ENCODE results near the gene UBD.

Gene UBD

DNA sequence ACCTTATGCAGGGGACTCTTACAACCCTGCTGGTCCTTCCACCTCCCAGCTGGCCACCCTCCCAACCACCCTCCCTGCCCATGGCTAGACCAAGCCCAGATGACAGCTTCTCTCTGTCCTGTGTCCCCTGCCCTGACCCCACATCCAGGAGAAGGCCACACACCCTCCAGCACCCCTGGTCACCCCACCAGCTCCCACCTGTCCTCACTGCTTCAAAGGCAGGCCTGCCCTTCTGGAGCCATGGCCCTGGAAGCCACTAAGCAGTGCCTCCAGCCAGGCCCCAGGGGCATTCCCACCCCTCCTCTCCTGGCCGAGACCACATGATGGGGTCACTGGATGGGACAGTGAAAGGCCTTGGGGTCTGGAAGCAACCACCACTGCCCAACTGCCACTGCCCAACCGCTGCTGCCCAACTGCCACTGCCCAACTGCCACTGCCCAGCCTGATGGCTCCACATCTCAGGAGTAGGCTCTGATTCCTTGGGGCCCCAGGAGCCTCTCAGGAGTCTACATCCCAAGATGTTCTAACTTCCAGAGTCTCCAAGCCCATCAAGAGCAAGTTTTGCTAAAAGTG lies 30.5 kb downstream of the UBD start:
- H3K36me3 ChIP-seq (ENCODE audit: control insufficient read depth, low read depth, low read length): no peaks in the 10 kb centered on the region
- H3K4me3 ChIP-seq (ENCODE audit: low read length): no peak overlapping the region
- no peak overlapping the region for H3K9ac ChIP-seq (ENCODE audit: low read length)
- H3K27me3 ChIP-seq (ENCODE audit: control insufficient read depth, insufficient read depth, low read length): no peaks in the 10 kb centered on the region
- H3K27ac ChIP-seq (ENCODE audit: low read length): no peak overlapping the region
- peaks cover 14% of the 10 kb centered on the region for H3K4me1 ChIP-seq (ENCODE audit: control insufficient read depth, low read depth, low read length)
- H3K9me3 ChIP-seq (ENCODE audit: control insufficient read depth, low read depth, low read length): no peaks in the 10 kb centered on the region

DNA sequence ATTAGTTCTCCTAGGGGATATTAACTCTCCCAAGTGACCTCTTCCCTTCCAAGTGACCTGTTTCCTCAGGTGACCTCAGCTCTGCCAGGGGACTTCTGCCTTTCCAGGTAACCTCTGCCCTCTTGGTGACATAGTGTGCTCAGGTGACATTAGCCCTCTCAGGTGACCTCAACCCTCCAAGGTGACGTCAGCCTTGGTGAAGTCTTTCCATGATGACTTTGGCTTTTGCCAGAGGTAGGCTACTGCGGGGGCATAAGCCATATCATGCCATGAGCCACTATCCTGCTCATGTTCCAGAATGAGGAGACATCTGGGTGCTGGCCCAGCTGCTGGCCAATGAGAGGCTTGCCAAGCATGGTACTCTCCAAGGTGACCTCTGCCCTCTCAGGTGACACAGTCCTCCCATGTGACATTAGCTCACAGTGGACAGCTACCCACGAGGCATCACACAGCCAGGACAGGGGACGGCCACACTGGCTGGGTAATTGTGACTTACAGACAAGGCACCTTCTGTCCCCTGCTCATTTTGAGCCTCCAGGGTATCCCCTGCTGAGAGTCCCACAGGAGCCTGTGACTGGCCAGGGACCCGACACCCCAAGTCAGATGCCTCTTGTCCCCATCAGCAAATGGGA lies 31.1 kb downstream of the UBD start:
- H3K9ac ChIP-seq (ENCODE audit: low read length): no peak overlapping the region
- H3K36me3 ChIP-seq (ENCODE audit: control insufficient read depth, low read depth, low read length): no peaks in the 10 kb centered on the region
- no peak overlapping the region for H3K27ac ChIP-seq (ENCODE audit: low read length)
- H3K27me3 ChIP-seq (ENCODE audit: control insufficient read depth, insufficient read depth, low read length): no peaks in the 10 kb centered on the region
- peaks cover 2% of the 10 kb centered on the region for H3K9me3 ChIP-seq (ENCODE audit: control insufficient read depth, low read depth, low read length)
- H3K4me1 ChIP-seq (ENCODE audit: control insufficient read depth, low read depth, low read length): peaks cover 14% of the 10 kb centered on the region
- no peak overlapping the region for H3K4me3 ChIP-seq (ENCODE audit: low read length)

DNA sequence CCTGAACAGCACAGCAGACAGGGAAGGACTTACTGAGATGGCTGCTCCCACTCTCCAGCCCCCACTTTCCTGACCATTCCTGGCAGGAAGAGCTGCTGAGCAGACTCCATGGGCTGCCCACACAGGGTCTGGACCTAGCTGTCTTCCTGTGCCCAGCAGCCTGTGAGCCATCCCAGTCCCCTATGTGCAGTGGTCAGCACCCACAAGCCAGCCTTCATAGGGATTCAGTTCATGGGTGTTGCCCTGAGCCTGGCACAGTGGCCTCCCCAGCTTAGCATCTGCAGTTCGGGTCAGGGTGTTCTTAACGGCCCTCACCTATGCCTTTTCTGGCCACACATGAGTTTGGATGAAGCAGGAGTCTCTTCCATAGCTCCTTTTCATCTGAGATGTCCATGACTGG lies 32.0 kb downstream of the UBD start:
- H3K27me3 ChIP-seq (ENCODE audit: control insufficient read depth, insufficient read depth, low read length): no peaks in the 10 kb centered on the region
- H3K4me1 ChIP-seq (ENCODE audit: control insufficient read depth, low read depth, low read length): peaks cover 14% of the 10 kb centered on the region
- no peak overlapping the region for H3K27ac ChIP-seq (ENCODE audit: low read length)
- H3K36me3 ChIP-seq (ENCODE audit: control insufficient read depth, low read depth, low read length): no peaks in the 10 kb centered on the region
- H3K4me3 ChIP-seq (ENCODE audit: low read length): no peak overlapping the region
- no peak overlapping the region for H3K9ac ChIP-seq (ENCODE audit: low read length)
- H3K9me3 ChIP-seq (ENCODE audit: control insufficient read depth, low read depth, low read length): peaks cover 10% of the 10 kb centered on the region

DNA sequence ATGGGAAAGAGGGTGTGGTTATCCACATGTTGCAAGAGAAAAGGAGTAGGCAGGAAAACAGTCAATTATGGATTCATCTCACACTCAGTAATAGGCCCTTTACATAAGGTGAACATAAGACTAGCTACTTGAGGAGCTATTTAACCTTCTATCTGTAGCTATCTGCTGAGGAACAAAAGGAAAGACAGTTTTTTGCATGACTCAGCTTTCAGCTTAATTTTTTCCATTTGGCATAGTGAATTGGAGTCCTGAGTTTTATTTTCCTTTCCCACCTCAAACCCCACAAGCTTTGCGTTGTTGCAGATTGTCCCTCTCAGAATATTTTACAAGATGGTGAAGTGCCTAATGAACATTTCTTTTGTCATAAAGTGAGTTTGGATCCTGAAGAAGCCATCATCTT lies 32.4 kb downstream of the UBD start:
- no peaks in the 10 kb centered on the region for H3K27me3 ChIP-seq (ENCODE audit: control insufficient read depth, insufficient read depth, low read length)
- no peak overlapping the region for H3K27ac ChIP-seq (ENCODE audit: low read length)
- no peaks in the 10 kb centered on the region for H3K36me3 ChIP-seq (ENCODE audit: control insufficient read depth, low read depth, low read length)
- no peak overlapping the region for H3K4me3 ChIP-seq (ENCODE audit: low read length)
- no peak overlapping the region for H3K9ac ChIP-seq (ENCODE audit: low read length)
- H3K4me1 ChIP-seq (ENCODE audit: control insufficient read depth, low read depth, low read length): peaks cover 14% of the 10 kb centered on the region
- H3K9me3 ChIP-seq (ENCODE audit: control insufficient read depth, low read depth, low read length): peaks cover 10% of the 10 kb centered on the region

DNA sequence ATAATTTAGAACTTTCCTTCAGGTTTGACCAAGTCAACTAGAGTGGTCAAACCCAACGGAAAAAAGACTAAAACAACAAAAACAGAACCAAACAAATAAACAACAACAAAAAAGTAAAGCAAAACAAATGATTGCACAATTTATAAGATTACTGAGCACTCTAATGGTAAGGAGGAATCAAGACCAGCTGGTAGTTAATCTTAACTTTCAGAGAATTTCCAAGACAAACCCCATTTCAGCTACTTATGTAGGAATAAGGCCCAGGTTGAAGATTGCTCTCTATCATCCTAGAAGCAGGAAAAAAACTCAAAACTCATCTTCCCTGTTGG lies 34.3 kb downstream of the UBD start:
- Histone ChIP-seq H3K4me1 (ENCODE audit: control insufficient read depth, low read depth, low read length) (peaks cover 14% of the 10 kb centered on the region), H3K9ac (ENCODE audit: low read length) (no peak overlapping the region), H3K9me3 (ENCODE audit: control insufficient read depth, low read depth, low read length) (peaks cover 10% of the 10 kb centered on the region), H3K27me3 (ENCODE audit: control insufficient read depth, insufficient read depth, low read length) (no peaks in the 10 kb centered on the region), H3K27ac (ENCODE audit: low read length) (peak overlapping the region; percentile 21), H3K4me3 (ENCODE audit: low read length) (peak overlapping the region; percentile 31), H3K36me3 (ENCODE audit: control insufficient read depth, low read depth, low read length) (no peaks in the 10 kb centered on the region)

DNA sequence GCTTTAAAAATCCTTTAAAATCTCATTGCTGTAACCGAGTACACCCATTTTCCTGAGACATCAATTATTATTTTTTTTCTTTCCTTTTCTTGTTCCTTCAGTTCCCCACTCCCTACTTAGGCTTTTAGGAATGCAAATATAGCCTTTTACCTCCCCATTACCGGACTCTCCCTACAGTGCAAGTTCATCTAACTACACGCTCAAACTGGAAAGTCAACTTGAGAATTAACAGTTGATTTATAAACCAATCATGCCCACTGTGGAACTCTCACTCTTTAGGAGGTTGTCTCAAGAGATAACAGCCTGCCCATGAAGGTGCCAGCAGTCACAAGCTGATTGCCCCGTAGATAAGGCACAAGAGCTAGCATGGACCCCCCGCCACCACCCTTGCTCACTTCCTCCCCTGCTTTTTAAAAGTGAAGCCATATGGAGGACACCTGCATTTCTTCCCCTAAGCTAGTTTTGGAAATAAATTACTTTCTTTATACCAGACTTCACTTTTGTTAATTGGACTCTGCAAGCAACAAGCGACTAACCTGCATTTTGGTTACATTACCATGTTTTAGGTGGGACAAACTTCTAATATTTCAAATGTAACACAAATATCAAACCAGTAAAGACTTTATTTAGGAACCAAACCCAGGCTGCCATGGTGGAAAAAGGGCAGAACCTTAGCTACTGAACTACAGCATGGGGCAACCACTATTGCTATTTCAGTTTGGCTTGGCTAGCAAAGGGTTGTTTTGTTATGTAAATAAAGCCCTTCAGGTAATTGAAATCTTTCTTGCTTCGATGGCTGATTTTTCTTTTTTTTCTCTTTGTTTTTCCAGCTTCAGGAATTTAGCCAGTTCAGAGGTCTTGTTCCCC lies 34.9 kb downstream of the UBD start:
- no peak overlapping the region for H3K27ac ChIP-seq (ENCODE audit: low read length)
- H3K27me3 ChIP-seq (ENCODE audit: control insufficient read depth, insufficient read depth, low read length): no peaks in the 10 kb centered on the region
- peak overlapping the region; percentile 31 for H3K4me3 ChIP-seq (ENCODE audit: low read length)
- H3K9ac ChIP-seq (ENCODE audit: low read length): no peak overlapping the region
- H3K36me3 ChIP-seq (ENCODE audit: control insufficient read depth, low read depth, low read length): no peaks in the 10 kb centered on the region
- peaks cover 10% of the 10 kb centered on the region for H3K9me3 ChIP-seq (ENCODE audit: control insufficient read depth, low read depth, low read length)
- peaks cover 14% of the 10 kb centered on the region for H3K4me1 ChIP-seq (ENCODE audit: control insufficient read depth, low read depth, low read length)

DNA sequence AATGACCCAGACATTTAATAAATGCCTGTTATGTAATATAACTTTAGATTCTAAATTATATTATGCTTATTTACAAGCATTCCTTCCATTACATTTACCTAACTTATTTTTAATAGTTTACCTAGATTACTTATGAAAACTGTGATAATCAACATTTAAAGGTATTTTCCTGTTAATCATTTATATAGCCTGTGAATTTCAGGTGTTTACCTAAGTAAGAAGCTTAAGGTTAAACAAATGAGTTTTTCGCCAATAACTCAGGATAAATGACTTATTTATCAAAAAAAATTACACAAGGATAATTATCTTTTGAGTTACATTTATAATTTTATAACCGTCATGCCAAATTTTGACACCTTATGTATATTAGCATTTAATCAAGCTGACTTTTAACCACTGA lies 35.5 kb downstream of the UBD start:
- no peak overlapping the region for H3K27ac ChIP-seq (ENCODE audit: low read length)
- peaks cover 14% of the 10 kb centered on the region for H3K4me1 ChIP-seq (ENCODE audit: control insufficient read depth, low read depth, low read length)
- no peak overlapping the region for H3K9ac ChIP-seq (ENCODE audit: low read length)

DNA sequence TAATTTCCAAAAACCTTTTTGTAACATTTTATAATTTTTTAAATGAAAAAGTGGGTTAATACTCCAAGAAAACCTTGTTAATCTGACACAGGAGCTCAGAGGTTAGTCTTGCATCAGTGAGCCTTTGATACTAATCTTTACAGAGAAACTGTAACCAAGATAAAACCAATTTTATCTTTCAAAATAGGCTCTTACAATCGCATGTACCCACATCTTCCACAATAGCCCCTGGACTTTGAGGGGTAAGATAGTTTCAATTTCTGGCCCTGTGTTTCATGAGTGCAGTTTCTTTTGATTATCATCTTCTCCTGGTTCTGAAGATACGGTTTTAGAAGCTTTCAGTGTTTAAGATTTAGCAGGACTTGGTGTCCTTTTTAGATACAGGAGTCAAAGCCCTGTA lies 37.3 kb downstream of the UBD start:
- Histone ChIP-seq H3K27ac (ENCODE audit: low read length) (no peak overlapping the region), H3K36me3 (ENCODE audit: control insufficient read depth, low read depth, low read length) (no peaks in the 10 kb centered on the region), H3K9ac (ENCODE audit: low read length) (no peak overlapping the region), H3K4me3 (ENCODE audit: low read length) (no peak overlapping the region), H3K27me3 (ENCODE audit: control insufficient read depth, insufficient read depth, low read length) (no peaks in the 10 kb centered on the region), H3K9me3 (ENCODE audit: control insufficient read depth, low read depth, low read length) (peaks cover 10% of the 10 kb centered on the region), H3K4me1 (ENCODE audit: control insufficient read depth, low read depth, low read length) (peaks cover 14% of the 10 kb centered on the region)

More for the DNA sequence above, 35.5 kb downstream of the UBD start:
- no peaks in the 10 kb centered on the region for H3K27me3 ChIP-seq (ENCODE audit: control insufficient read depth, insufficient read depth, low read length)
- H3K4me3 ChIP-seq (ENCODE audit: low read length): no peak overlapping the region
- H3K36me3 ChIP-seq (ENCODE audit: control insufficient read depth, low read depth, low read length): no peaks in the 10 kb centered on the region
- H3K9me3 ChIP-seq (ENCODE audit: control insufficient read depth, low read depth, low read length): peaks cover 10% of the 10 kb centered on the region

DNA sequence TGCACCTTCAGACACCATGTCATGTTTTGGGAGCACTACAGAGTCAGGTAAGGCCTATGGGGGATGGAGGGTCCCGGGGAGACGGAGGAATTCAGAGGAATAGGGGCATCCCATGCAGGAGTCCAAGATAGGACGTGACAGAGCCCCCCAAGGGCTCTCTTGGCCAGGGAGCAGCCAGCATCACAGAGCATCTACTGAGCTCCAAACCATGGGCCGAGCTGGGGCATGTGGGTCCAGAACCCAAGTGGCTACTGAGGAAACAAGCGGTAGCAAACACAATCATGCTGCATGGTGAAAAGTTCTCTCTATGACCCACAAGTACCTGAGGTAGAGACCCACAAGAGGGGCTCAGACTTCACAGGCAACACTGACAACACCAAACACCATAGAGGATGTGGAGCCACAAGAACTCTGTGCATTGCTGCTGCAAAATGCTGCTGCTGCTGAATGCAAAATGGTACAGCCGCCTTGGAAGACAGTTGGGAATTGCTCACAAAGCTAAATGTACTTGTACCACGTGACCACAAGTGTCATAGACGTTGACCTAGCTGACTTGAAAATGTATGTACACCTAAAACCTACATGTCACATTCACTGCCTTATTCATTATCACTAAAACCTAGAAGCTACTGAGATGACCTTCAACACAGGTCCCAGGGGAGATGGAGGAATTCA lies 38.4 kb downstream of the UBD start:
- H3K4me3 ChIP-seq (ENCODE audit: low read length): no peak overlapping the region

DNA sequence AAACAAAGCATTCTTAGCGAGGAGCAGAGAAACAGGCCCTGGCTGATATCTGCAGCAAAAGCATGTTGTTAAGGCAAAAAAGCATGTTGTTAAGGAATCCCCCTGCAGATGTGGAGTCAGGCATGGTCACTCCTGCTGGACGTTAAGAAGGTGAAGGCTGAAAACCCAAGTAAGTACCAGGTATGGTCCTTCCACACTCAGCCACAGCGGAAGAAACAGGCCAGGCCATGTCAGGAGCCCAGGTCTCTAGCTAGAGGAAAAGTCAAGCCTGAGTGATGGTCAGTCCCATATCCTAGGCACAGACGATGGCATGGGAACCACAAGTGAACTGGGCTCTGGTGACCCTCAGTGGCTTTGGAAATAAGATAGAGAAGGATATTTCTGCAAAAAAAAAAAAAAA lies 39.3 kb downstream of the UBD start:
- Histone ChIP-seq H3K27me3 (ENCODE audit: control insufficient read depth, insufficient read depth, low read length) (no peaks in the 10 kb centered on the region), H3K9ac (ENCODE audit: low read length) (no peak overlapping the region), H3K9me3 (ENCODE audit: control insufficient read depth, low read depth, low read length) (peaks cover 10% of the 10 kb centered on the region), H3K36me3 (ENCODE audit: control insufficient read depth, low read depth, low read length) (no peaks in the 10 kb centered on the region), H3K4me1 (ENCODE audit: control insufficient read depth, low read depth, low read length) (peaks cover 9% of the 10 kb centered on the region), H3K27ac (ENCODE audit: low read length) (no peak overlapping the region), H3K4me3 (ENCODE audit: low read length) (no peak overlapping the region)

More for the DNA sequence above, 38.4 kb downstream of the UBD start:
- Histone ChIP-seq H3K27me3 (ENCODE audit: control insufficient read depth, insufficient read depth, low read length) (no peaks in the 10 kb centered on the region), H3K9ac (ENCODE audit: low read length) (no peak overlapping the region), H3K9me3 (ENCODE audit: control insufficient read depth, low read depth, low read length) (peaks cover 10% of the 10 kb centered on the region), H3K27ac (ENCODE audit: low read length) (no peak overlapping the region), H3K36me3 (ENCODE audit: control insufficient read depth, low read depth, low read length) (no peaks in the 10 kb centered on the region), H3K4me1 (ENCODE audit: control insufficient read depth, low read depth, low read length) (peaks cover 14% of the 10 kb centered on the region)

DNA sequence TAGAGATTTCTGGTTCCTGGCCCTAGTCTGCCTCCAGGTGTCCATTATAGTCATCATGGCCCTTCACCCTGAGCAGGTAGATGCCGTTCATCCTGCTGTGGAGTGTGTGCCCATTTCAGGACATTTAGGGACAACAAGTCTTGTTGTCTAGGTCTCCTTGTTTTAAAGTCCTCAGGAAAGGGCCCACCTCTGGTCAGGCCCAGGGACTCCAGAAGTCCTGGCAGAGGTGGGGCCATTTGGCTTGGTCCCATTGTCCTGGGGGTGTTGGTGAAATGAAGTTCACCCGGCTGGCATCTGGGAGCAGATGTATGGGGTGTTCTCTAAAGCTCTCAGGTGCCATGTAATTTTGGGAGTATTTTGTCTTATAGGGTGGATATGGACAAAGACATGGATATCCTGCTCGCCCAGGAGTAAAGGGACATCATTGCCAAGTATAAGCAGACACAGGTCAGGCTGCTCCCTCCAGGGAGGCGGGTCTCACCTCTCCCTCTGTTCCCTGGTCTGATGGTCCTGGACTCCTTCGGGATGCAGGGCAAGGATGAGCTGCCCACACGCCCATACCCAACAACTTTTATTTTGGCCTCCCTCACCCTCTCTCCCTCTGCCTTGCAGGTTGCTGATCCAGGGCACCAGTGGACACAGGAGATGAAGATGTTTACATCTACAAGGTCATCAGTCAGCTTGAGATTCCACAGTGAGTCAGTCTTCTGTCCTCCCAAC lies 40.1 kb downstream of the UBD start:
- Histone ChIP-seq H3K9me3 (ENCODE audit: control insufficient read depth, low read depth, low read length) (peaks cover 10% of the 10 kb centered on the region), H3K27ac (ENCODE audit: low read length) (no peak overlapping the region), H3K4me3 (ENCODE audit: low read length) (no peak overlapping the region), H3K4me1 (ENCODE audit: control insufficient read depth, low read depth, low read length) (peaks cover 1% of the 10 kb centered on the region), H3K36me3 (ENCODE audit: control insufficient read depth, low read depth, low read length) (no peaks in the 10 kb centered on the region), H3K9ac (ENCODE audit: low read length) (no peak overlapping the region), H3K27me3 (ENCODE audit: control insufficient read depth, insufficient read depth, low read length) (no peaks in the 10 kb centered on the region)
